Ovary (tissue), 3 donors: ENCODE measurements around the gene ZNF497.

Experiments
- CTCF ChIP-seq, 3 donors: fragments of 450-650 bp in 2 of 3; fragments of 200-600 bp in 1 of 3; IDR thresholded peaks; one replicate each; pipeline versions ENCODE4 v1.5.1 to v1.8.0; 2016 to 2022; ENCODE audit warnings: antibody characterized with exemption in 3 of 3, mild to moderate bottlenecking in 1 of 3
- POLR2A ChIP-seq: fragments of 450-650 bp; IDR thresholded peaks from one replicate; pipeline ENCODE4 v1.6.1; 2017; ENCODE audit warnings: antibody characterized with exemption, mild to moderate bottlenecking, moderate library complexity
- donor health status: DM: no; HTN: no; CAD: no.

- TF ChIP-seq CTCF (IDR thresholded peaks at IDR 0.05): no peak
- TF ChIP-seq POLR2A: no peak
Observed at GRCh38 chr19:58368561-58369360, 6.2 kb upstream of the ZNF497 start.
